Activated CD4-positive, alpha-beta T cell treated with anti-CD3 and anti-CD28 coated beads, Interleukin-10, Interleukin-2, amounts not matched to agents 100 ng/mL and 50 ng/mL, durations not matched to agents 16 hours and 8 hours (primary cell): ENCODE results near the gene ABLIM1.

Experiments used
- DNase-seq: peaks from one replicate; pipeline ENCODE4 v3.0.0-alpha.2; 2020

The ABLIM1 gene

GRCh38 chr10:114541081-114541796, 116.8 kb downstream of the ABLIM1 start:
- peak; percentile 85 for DNase-seq

- no peak for DNase-seq
Observed at GRCh38 chr10:114540236-114540635, 117.8 kb downstream of the ABLIM1 start.

GRCh38 chr10:114539623-114540022, 118.5 kb downstream of the ABLIM1 start:
- DNase-seq: no peak

- peak; percentile 61 for DNase-seq
Observed at GRCh38 chr10:114538181-114538906, 119.7 kb downstream of the ABLIM1 start.

- DNase-seq: no peak
Observed at GRCh38 chr10:114537736-114538135, 120.3 kb downstream of the ABLIM1 start.

GRCh38 chr10:114534571-114534981, 123.5 kb downstream of the ABLIM1 start:
- DNase-seq: no peak

GRCh38 chr10:114532226-114532625, 125.8 kb downstream of the ABLIM1 start:
- no peak for DNase-seq

GRCh38 chr10:114526504-114527238, 131.4 kb downstream of the ABLIM1 start:
- DNase-seq: peak; percentile 94

- DNase-seq: peak; percentile 60
Observed at GRCh38 chr10:114526126-114526503, 132.0 kb downstream of the ABLIM1 start.

- no peak for DNase-seq
Observed at GRCh38 chr10:114525368-114525949, 132.6 kb downstream of the ABLIM1 start.

GRCh38 chr10:114523876-114524275, 134.2 kb downstream of the ABLIM1 start:
- DNase-seq: no peak

GRCh38 chr10:114521255-114521654, 136.8 kb downstream of the ABLIM1 start:
- DNase-seq: no peak

GRCh38 chr10:114520453-114520852, 137.6 kb downstream of the ABLIM1 start:
- DNase-seq: no peak

GRCh38 chr10:114519756-114520293, 138.2 kb downstream of the ABLIM1 start:
- no peak for DNase-seq

GRCh38 chr10:114519306-114519669, 138.8 kb downstream of the ABLIM1 start:
- no peak for DNase-seq

GRCh38 chr10:114518401-114519305, 139.4 kb downstream of the ABLIM1 start:
- DNase-seq: no peak

- no peak for DNase-seq
Observed at GRCh38 chr10:114517368-114518250, 140.5 kb downstream of the ABLIM1 start.

GRCh38 chr10:114516356-114516755, 141.7 kb downstream of the ABLIM1 start:
- DNase-seq: no peak

- no peak for DNase-seq
Observed at GRCh38 chr10:114515298-114515914, 142.7 kb downstream of the ABLIM1 start.

- no peak for DNase-seq
Observed at GRCh38 chr10:114513381-114513792, 144.7 kb downstream of the ABLIM1 start.
